ENCODE data around the gene SUPT7L.

Gene SUPT7L

GRCh38 chr2:27663285-27664153 lies at the start of gene SUPT7L, which contains the start of gene SLC4A1AP:
TSS of gene SUPT7L (minus strand) at chr2:27663614. CDS start at chr2:27662192, 1,422 bp downstream.
TSS of gene SLC4A1AP (plus strand) at chr2:27663889. CDS start at chr2:27663915, 26 bp downstream.
- Histone ChIP-seq H3K4me1 (ENCODE audit: low read length) (peaks cover 18% of the 10 kb centered on the region), H3K79me2 (ENCODE audit: low read length) (peaks cover 36% of the 10 kb centered on the region)
- no peak for TF ChIP-seq CTCF (IDR thresholded peaks at IDR 0.05; ENCODE audit: low read depth, low read length)
- no peak for TF ChIP-seq EZH2phosphoT487 (IDR thresholded peaks at IDR 0.05; ENCODE audit: low read depth)

DNA sequence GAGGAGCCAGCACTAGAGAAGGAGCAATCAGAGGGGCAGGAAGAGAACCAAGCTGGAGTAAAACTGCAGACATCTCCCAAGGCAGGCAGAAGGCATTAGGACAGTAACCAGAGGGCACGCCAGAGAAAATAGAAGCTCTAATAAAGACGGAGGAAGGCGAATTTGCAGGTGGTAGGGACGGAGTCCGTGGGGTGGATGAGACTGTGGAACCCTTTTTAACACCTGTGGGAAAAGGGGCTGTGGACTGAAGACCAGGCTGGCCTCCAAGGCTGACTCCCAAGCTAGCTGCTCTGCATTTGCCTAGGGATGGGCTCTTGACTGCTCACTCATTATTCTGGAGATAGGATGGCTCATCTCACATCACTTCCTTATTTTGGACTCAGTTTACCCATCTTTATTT lies 49.8 kb upstream of the SUPT7L start:
- H3K27ac ChIP-seq (ENCODE audit: low read length) = no peak overlapping the region
- no peak overlapping the region for H3K4me3 ChIP-seq (ENCODE audit: low read length)
- H2AFZ ChIP-seq (ENCODE audit: low read depth, low read length) = no peak overlapping the region
- no peaks in the 10 kb centered on the region for H3K9me3 ChIP-seq (ENCODE audit: insufficient read depth, low read length)
- H3K9ac ChIP-seq (ENCODE audit: low read length) = no peak overlapping the region
- H3K4me2 ChIP-seq (ENCODE audit: low read length) = no peak overlapping the region
- H3K4me1 ChIP-seq (ENCODE audit: low read length) = peaks cover 4% of the 10 kb centered on the region; the same call in 1 of the 2 replicates
- TF ChIP-seq EZH2phosphoT487 (IDR thresholded peaks at IDR 0.05; ENCODE audit: low read depth) (no peak), CTCF (IDR thresholded peaks at IDR 0.05; ENCODE audit: low read depth, low read length) (no peak)
- no peaks in the 10 kb centered on the region for H4K20me1 ChIP-seq (ENCODE audit: insufficient read depth, low read length)
- no peaks in the 10 kb centered on the region for H3K79me2 ChIP-seq (ENCODE audit: low read length)
- H3K27me3 ChIP-seq (ENCODE audit: low read depth, low read length) = peaks cover 18% of the 10 kb centered on the region; the same call in 1 of the 2 replicates
- no peaks in the 10 kb centered on the region for H3K36me3 ChIP-seq (replicated peaks; ENCODE audit: low read depth, low read length)

More at GRCh38 chr2:27663285-27664153, at the start of gene SUPT7L, which contains the start of gene SLC4A1AP:
- H3K4me3 ChIP-seq (ENCODE audit: low read length) = peak within 1 kb of the TSS; percentile 94
- no peaks in the 10 kb centered on the region for H3K27me3 ChIP-seq (ENCODE audit: low read depth, low read length)
- H4K20me1 ChIP-seq (ENCODE audit: insufficient read depth, low read length) = no peaks in the 10 kb centered on the region
- peak within 1 kb of the TSS; percentile 73 for H3K4me2 ChIP-seq (ENCODE audit: low read length)
- H3K9ac ChIP-seq (ENCODE audit: low read length) = peak within 1 kb of the TSS; percentile 76
- H3K36me3 ChIP-seq (replicated peaks; ENCODE audit: low read depth, low read length) = peaks cover 21% of the 10 kb centered on the region
- H2AFZ ChIP-seq (ENCODE audit: low read depth, low read length) = peak within 1 kb of the TSS; percentile 99
- peak within 1 kb of the TSS; percentile 75 for H3K27ac ChIP-seq (ENCODE audit: low read length)
- no peaks in the 10 kb centered on the region for H3K9me3 ChIP-seq (ENCODE audit: insufficient read depth, low read length)

GRCh38 chr2:27712522-27712921 lies 49.1 kb upstream of the SUPT7L start:
- no peak overlapping the region for H3K4me2 ChIP-seq (ENCODE audit: low read length)
- H3K36me3 ChIP-seq (replicated peaks; ENCODE audit: low read depth, low read length) = no peaks in the 10 kb centered on the region
- no peaks in the 10 kb centered on the region for H3K79me2 ChIP-seq (ENCODE audit: low read length)
- H3K9ac ChIP-seq (ENCODE audit: low read length) = no peak overlapping the region
- H4K20me1 ChIP-seq (ENCODE audit: insufficient read depth, low read length) = no peaks in the 10 kb centered on the region
- H3K27ac ChIP-seq (ENCODE audit: low read length) = no peak overlapping the region
- TF ChIP-seq EZH2phosphoT487 (IDR thresholded peaks at IDR 0.05; ENCODE audit: low read depth) = no peak
- no peak for TF ChIP-seq CTCF (IDR thresholded peaks at IDR 0.05; ENCODE audit: low read depth, low read length)
- H3K9me3 ChIP-seq (ENCODE audit: insufficient read depth, low read length) = no peaks in the 10 kb centered on the region
- no peak overlapping the region for H2AFZ ChIP-seq (ENCODE audit: low read depth, low read length)
- no peak overlapping the region for H3K4me3 ChIP-seq (ENCODE audit: low read length)
- peaks cover 4% of the 10 kb centered on the region; the same call in 1 of the 2 replicates for H3K4me1 ChIP-seq (ENCODE audit: low read length)
- peaks cover 15% of the 10 kb centered on the region; the same call in 1 of the 2 replicates for H3K27me3 ChIP-seq (ENCODE audit: low read depth, low read length)

- Histone ChIP-seq H3K27ac (ENCODE audit: low read length) (no peak overlapping the region), H3K27me3 (ENCODE audit: low read depth, low read length) (peaks cover 10% of the 10 kb centered on the region; the same call in 1 of the 2 replicates), H3K79me2 (ENCODE audit: low read length) (no peaks in the 10 kb centered on the region), H3K4me1 (ENCODE audit: low read length) (peaks cover 4% of the 10 kb centered on the region; the same call in 1 of the 2 replicates), H3K36me3 (replicated peaks; ENCODE audit: low read depth, low read length) (no peaks in the 10 kb centered on the region), H2AFZ (ENCODE audit: low read depth, low read length) (no peak overlapping the region), H4K20me1 (ENCODE audit: insufficient read depth, low read length) (no peaks in the 10 kb centered on the region), H3K9me3 (ENCODE audit: insufficient read depth, low read length) (no peaks in the 10 kb centered on the region), H3K4me2 (ENCODE audit: low read length) (no peak overlapping the region), H3K9ac (ENCODE audit: low read length) (no peak overlapping the region), H3K4me3 (ENCODE audit: low read length) (no peak overlapping the region)
- no peak for TF ChIP-seq EZH2phosphoT487 (IDR thresholded peaks at IDR 0.05; ENCODE audit: low read depth)
- TF ChIP-seq CTCF (IDR thresholded peaks at IDR 0.05; ENCODE audit: low read depth, low read length) = no peak
These were observed 48.4 kb upstream of the SUPT7L start for GRCh38 chr2:27711804-27712203.
